NB4 (cell line): ENCODE measurements around the gene SERPINA12.

Experiments used
- MYC ChIP-seq: IDR thresholded peaks from 2 replicates; pipeline ENCODE4 v1.6.1; 2011; ENCODE audit warnings: low read depth, low read length
- POLR2A ChIP-seq: IDR thresholded peaks from 2 replicates; pipeline ENCODE4 v1.6.1; 2011; ENCODE audit warnings: mild to moderate bottlenecking; ENCODE audit not compliant: insufficient read length; ENCODE audit errors: extremely low read depth
- TF ChIP-seq, protein P1 (sequence below): IDR thresholded peaks from one replicate; pipeline ENCODE4 v1.5.1; 2012; ENCODE audit warnings: low read depth, low read length
- TF ChIP-seq, protein P2 (sequence below): IDR thresholded peaks from 2 replicates; pipeline ENCODE4 v1.6.1; 2011; ENCODE audit warnings: low read depth, low read length

DNA sequence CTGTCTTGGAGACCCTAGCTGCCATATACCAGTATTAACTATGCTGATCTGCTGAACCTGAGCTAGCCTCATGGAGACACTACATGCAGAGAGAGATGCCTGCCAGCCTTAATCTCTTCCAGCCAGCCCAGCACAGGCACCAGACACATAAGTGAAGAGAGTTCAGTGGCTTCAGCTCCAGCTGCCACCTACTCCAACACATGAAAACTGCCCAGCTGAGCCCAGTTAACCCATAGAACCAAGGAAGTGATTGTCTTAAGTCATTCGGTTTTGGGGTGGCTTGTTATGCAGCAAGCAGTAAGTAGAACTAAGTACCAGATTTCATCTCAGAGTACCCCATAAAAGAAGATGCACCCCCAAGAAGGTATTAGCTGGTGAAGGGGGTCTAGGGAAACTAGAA, 64.3 kb downstream of the SERPINA12 start:
- TF ChIP-seq MYC (no peak), POLR2A (no peak)
- TF ChIP-seq, protein P1, sequence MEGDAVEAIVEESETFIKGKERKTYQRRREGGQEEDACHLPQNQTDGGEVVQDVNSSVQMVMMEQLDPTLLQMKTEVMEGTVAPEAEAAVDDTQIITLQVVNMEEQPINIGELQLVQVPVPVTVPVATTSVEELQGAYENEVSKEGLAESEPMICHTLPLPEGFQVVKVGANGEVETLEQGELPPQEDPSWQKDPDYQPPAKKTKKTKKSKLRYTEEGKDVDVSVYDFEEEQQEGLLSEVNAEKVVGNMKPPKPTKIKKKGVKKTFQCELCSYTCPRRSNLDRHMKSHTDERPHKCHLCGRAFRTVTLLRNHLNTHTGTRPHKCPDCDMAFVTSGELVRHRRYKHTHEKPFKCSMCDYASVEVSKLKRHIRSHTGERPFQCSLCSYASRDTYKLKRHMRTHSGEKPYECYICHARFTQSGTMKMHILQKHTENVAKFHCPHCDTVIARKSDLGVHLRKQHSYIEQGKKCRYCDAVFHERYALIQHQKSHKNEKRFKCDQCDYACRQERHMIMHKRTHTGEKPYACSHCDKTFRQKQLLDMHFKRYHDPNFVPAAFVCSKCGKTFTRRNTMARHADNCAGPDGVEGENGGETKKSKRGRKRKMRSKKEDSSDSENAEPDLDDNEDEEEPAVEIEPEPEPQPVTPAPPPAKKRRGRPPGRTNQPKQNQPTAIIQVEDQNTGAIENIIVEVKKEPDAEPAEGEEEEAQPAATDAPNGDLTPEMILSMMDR = no peak
- TF ChIP-seq, protein P2, sequence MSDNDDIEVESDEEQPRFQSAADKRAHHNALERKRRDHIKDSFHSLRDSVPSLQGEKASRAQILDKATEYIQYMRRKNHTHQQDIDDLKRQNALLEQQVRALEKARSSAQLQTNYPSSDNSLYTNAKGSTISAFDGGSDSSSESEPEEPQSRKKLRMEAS = no peak
